Measurements from ENCODE around the gene NDUFAF2.
"Not testable (repeated sequence)": the region's sequence is repeated elsewhere in the genome, so short reads cannot be mapped to it uniquely, and the experiment has no call there.

NDUFAF2 gene

DNA sequence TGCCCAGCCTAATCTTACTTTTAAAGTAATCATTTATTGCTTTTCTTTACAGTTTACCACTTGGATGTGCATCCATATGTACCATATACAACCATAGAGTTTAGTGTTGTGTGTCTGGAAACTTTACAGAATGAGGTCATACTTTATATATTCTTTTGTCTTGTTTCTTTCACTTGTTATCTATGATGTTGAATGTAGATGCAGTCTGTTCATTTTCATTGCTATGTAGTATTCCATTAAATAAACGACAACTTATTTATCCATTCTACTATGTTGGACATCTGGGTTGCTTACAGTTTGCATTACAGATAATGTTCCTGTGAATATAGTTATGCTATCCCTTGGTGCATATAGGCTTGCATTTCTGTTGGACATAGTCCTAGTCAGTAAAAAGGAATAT is 238.5 kb downstream of the NDUFAF2 start:
- Histone ChIP-seq H3K4me2 (ENCODE audit: insufficient read depth, low read length) (no peak overlapping the region), H3K27ac (ENCODE audit: low read length) (no peak overlapping the region), H3K4me3 (ENCODE audit: low read depth in 1 of 2, low read length in 2 of 2) (no peak overlapping the region), H2AFZ (ENCODE audit: low read depth, low read length) (no peak overlapping the region), H3K36me3 (ENCODE audit: insufficient read depth, low read length) (no peaks in the 10 kb centered on the region), H3K9ac (ENCODE audit: low read depth, low read length) (no peak overlapping the region), H3K4me1 (ENCODE audit: insufficient read depth, low read length) (peaks cover 26% of the 10 kb centered on the region), H4K20me1 (ENCODE audit: insufficient read depth, low read length) (no peaks in the 10 kb centered on the region), H3K79me2 (ENCODE audit: insufficient read depth, low read length) (no peaks in the 10 kb centered on the region), H3K27me3 (ENCODE audit: insufficient read depth, low read length, poor library complexity) (no peaks in the 10 kb centered on the region), H3K9me3 (ENCODE audit: insufficient read depth, low read length, severe bottlenecking) (no peaks in the 10 kb centered on the region)
- no peak for TF ChIP-seq EZH2 (IDR thresholded peaks at IDR 0.05; ENCODE audit: borderline replicate concordance, low read depth, low read length, severe bottlenecking)
- TF ChIP-seq, protein P1, sequence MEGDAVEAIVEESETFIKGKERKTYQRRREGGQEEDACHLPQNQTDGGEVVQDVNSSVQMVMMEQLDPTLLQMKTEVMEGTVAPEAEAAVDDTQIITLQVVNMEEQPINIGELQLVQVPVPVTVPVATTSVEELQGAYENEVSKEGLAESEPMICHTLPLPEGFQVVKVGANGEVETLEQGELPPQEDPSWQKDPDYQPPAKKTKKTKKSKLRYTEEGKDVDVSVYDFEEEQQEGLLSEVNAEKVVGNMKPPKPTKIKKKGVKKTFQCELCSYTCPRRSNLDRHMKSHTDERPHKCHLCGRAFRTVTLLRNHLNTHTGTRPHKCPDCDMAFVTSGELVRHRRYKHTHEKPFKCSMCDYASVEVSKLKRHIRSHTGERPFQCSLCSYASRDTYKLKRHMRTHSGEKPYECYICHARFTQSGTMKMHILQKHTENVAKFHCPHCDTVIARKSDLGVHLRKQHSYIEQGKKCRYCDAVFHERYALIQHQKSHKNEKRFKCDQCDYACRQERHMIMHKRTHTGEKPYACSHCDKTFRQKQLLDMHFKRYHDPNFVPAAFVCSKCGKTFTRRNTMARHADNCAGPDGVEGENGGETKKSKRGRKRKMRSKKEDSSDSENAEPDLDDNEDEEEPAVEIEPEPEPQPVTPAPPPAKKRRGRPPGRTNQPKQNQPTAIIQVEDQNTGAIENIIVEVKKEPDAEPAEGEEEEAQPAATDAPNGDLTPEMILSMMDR (IDR thresholded peaks at IDR 0.05; ENCODE audit: borderline replicate concordance, extremely low read depth, low read length, poor library complexity, severe bottlenecking) = no peak
- no peak for DNase-seq
- ATAC-seq (ENCODE audit: insufficient read depth, low read depth) = no peak

DNA sequence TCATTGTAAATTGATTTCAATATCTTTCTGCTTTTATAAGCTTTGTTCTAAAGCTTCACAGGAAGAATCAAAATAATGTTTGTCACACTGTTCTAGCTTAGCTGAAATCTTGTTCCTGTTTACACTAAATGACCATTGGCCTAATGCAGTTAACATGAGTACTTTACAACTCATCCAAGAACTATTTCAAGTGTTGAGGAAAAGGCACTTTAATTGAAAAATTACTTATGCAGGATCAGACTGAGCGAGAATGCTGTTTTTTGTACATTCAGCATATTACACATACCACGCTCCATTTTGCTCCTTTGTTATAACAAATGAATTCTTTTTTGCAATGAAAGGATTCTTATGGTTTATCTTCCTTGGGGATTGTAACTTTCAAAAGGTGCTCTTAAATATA is 239.7 kb downstream of the NDUFAF2 start:
- Histone ChIP-seq H3K27me3 (ENCODE audit: insufficient read depth, low read length, poor library complexity) (no peaks in the 10 kb centered on the region), H4K20me1 (ENCODE audit: insufficient read depth, low read length) (no peaks in the 10 kb centered on the region), H3K9ac (ENCODE audit: low read depth, low read length) (no peak overlapping the region), H3K4me1 (ENCODE audit: insufficient read depth, low read length) (peaks cover 26% of the 10 kb centered on the region), H3K36me3 (ENCODE audit: insufficient read depth, low read length) (no peaks in the 10 kb centered on the region), H3K9me3 (ENCODE audit: insufficient read depth, low read length, severe bottlenecking) (no peaks in the 10 kb centered on the region), H3K4me2 (ENCODE audit: insufficient read depth, low read length) (no peak overlapping the region), H3K4me3 (ENCODE audit: low read depth in 1 of 2, low read length in 2 of 2) (no peak overlapping the region), H3K27ac (ENCODE audit: low read length) (no peak overlapping the region), H2AFZ (ENCODE audit: low read depth, low read length) (no peak overlapping the region), H3K79me2 (ENCODE audit: insufficient read depth, low read length) (no peaks in the 10 kb centered on the region)
- no peak for ATAC-seq (ENCODE audit: insufficient read depth, low read depth)
- DNase-seq = no peak
- TF ChIP-seq, protein P1 (IDR thresholded peaks at IDR 0.05; ENCODE audit: borderline replicate concordance, extremely low read depth, low read length, poor library complexity, severe bottlenecking) = no peak
- no peak for TF ChIP-seq EZH2 (IDR thresholded peaks at IDR 0.05; ENCODE audit: borderline replicate concordance, low read depth, low read length, severe bottlenecking)

DNA sequence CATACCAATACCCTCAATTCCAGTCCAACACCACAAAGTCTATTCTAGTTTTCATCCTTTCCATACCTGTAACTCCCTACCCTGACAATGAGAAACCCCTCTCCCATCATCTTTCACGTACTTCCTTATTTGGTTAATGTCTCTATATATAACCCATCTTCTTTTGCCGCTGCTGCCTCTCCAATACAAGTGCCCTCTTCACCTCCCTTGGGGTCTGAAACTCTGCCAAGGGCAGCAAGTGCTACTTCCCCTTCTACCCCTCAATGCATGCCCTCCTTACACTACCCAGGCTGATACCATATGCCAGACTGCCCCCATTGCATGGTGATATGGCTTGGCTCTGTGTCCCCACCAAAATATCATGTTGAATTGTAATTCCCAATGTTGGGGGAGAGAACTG is 241.6 kb downstream of the NDUFAF2 start:
- H3K4me3 ChIP-seq (ENCODE audit: low read depth in 1 of 2, low read length in 2 of 2) = no peak overlapping the region
- ATAC-seq (ENCODE audit: insufficient read depth, low read depth) = no peak
- no peaks in the 10 kb centered on the region for H4K20me1 ChIP-seq (ENCODE audit: insufficient read depth, low read length)
- H3K27ac ChIP-seq (ENCODE audit: low read length) = no peak overlapping the region
- no peak overlapping the region for H3K9ac ChIP-seq (ENCODE audit: low read depth, low read length)
- no peaks in the 10 kb centered on the region for H3K27me3 ChIP-seq (ENCODE audit: insufficient read depth, low read length, poor library complexity)
- no peaks in the 10 kb centered on the region for H3K36me3 ChIP-seq (ENCODE audit: insufficient read depth, low read length)
- no peak for DNase-seq
- H3K4me1 ChIP-seq (ENCODE audit: insufficient read depth, low read length) = peaks cover 13% of the 10 kb centered on the region
- no peak overlapping the region for H2AFZ ChIP-seq (ENCODE audit: low read depth, low read length)
- no peak overlapping the region for H3K4me2 ChIP-seq (ENCODE audit: insufficient read depth, low read length)
- H3K79me2 ChIP-seq (ENCODE audit: insufficient read depth, low read length) = no peaks in the 10 kb centered on the region
- no peak for TF ChIP-seq EZH2 (IDR thresholded peaks at IDR 0.05; ENCODE audit: borderline replicate concordance, low read depth, low read length, severe bottlenecking)
- TF ChIP-seq, protein P1 (IDR thresholded peaks at IDR 0.05; ENCODE audit: borderline replicate concordance, extremely low read depth, low read length, poor library complexity, severe bottlenecking) = no peak
- no peaks in the 10 kb centered on the region for H3K9me3 ChIP-seq (ENCODE audit: insufficient read depth, low read length, severe bottlenecking)

DNA sequence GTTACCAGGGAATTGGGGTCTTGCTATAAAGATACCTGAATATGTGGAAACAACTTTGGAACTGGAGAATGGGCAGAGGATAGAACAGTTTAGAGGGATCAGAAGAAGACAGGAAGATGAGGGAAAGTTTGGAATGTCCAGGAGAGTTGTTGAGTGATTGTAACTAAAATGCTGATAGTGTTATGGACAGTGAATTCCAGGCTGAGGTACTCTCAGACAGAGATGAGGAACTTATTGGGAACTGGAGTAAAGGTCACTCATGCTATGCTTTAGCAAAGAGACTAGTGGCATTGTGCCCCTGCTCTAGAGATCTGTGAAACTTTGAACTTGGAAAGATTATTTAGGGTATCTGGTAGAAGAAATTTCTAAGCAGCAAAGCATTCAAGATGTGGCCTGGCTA is 242.3 kb downstream of the NDUFAF2 start:
- H2AFZ ChIP-seq (ENCODE audit: low read depth, low read length); H3K9ac ChIP-seq (ENCODE audit: low read depth, low read length); DNase-seq; H3K79me2 ChIP-seq (ENCODE audit: insufficient read depth, low read length); H3K27ac ChIP-seq (ENCODE audit: low read length); H3K9me3 ChIP-seq (ENCODE audit: insufficient read depth, low read length, severe bottlenecking); ATAC-seq (ENCODE audit: insufficient read depth, low read depth); H3K4me3 ChIP-seq (ENCODE audit: low read depth in 1 of 2, low read length in 2 of 2); H3K27me3 ChIP-seq (ENCODE audit: insufficient read depth, low read length, poor library complexity); H3K4me2 ChIP-seq (ENCODE audit: insufficient read depth, low read length); H3K36me3 ChIP-seq (ENCODE audit: insufficient read depth, low read length); H4K20me1 ChIP-seq (ENCODE audit: insufficient read depth, low read length); H3K4me1 ChIP-seq (ENCODE audit: insufficient read depth, low read length): not testable (repeated sequence)

DNA sequence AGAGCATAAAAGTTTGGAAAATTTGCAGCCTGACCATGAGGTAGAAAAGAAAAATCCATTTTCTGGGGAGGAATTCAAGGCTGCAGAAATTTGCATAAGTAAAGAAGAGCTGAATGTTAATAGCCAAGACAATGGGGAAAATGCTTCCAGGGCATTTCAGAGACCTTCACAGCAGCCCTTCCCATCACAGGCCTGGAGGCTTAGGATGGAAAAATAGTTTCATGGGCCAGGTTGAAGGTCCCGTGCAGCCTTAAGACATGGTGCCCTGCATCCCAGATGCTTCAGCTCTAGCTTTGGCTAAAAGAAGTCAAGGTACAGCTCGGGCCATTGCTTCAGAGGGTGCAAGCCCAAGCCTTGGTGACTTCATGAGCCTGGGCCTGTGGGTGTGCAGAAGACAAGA is 242.8 kb downstream of the NDUFAF2 start:
- H3K4me2 ChIP-seq (ENCODE audit: insufficient read depth, low read length); H3K27me3 ChIP-seq (ENCODE audit: insufficient read depth, low read length, poor library complexity); H4K20me1 ChIP-seq (ENCODE audit: insufficient read depth, low read length); H3K9ac ChIP-seq (ENCODE audit: low read depth, low read length); H3K4me1 ChIP-seq (ENCODE audit: insufficient read depth, low read length); DNase-seq; H2AFZ ChIP-seq (ENCODE audit: low read depth, low read length); H3K4me3 ChIP-seq (ENCODE audit: low read depth in 1 of 2, low read length in 2 of 2); H3K36me3 ChIP-seq (ENCODE audit: insufficient read depth, low read length); H3K9me3 ChIP-seq (ENCODE audit: insufficient read depth, low read length, severe bottlenecking); ATAC-seq (ENCODE audit: insufficient read depth, low read depth); H3K27ac ChIP-seq (ENCODE audit: low read length); H3K79me2 ChIP-seq (ENCODE audit: insufficient read depth, low read length): not testable (repeated sequence)
